ENCODE data around the gene KNSTRN.

The KNSTRN gene

GRCh38 chr15:40438712-40439111 lies 56.2 kb downstream of the KNSTRN start:
- peaks cover 67% of the 10 kb centered on the region for H3K4me1 Mint-ChIP-seq
- H3K9me3 Mint-ChIP-seq = no peaks in the 10 kb centered on the region
- DNase-seq (ENCODE audit: low spot score in 2 of 2) (no peak), ATAC-seq (no peak)
- H3K27ac Mint-ChIP-seq = peak overlapping the region; percentile 34
- H3K36me3 Mint-ChIP-seq = peaks cover 7% of the 10 kb centered on the region
- H3K4me3 Mint-ChIP-seq = peak overlapping the region; percentile 11

- Mint-ChIP-seq H3K9me3 (no peaks in the 10 kb centered on the region), H3K36me3 (peaks cover 7% of the 10 kb centered on the region), H3K4me3 (peak overlapping the region; percentile 100), H3K4me1 (peaks cover 75% of the 10 kb centered on the region), H3K27ac (peak overlapping the region; percentile 97)
- ATAC-seq (no peak), DNase-seq (ENCODE audit: low spot score in 2 of 2) (peak in 1 of 2 donors; percentile 56)
These were observed 57.0 kb downstream of the KNSTRN start for GRCh38 chr15:40439461-40439959.

GRCh38 chr15:40439960-40440742 lies 57.6 kb downstream of the KNSTRN start:
- DNase-seq (ENCODE audit: low spot score in 2 of 2) (peak in 1 of 2 donors; percentile 72), ATAC-seq (peak; percentile 17)
- peak overlapping the region; percentile 97 for H3K27ac Mint-ChIP-seq
- H3K4me1 Mint-ChIP-seq = peaks cover 79% of the 10 kb centered on the region
- peaks cover 7% of the 10 kb centered on the region for H3K36me3 Mint-ChIP-seq
- peak overlapping the region; percentile 100 for H3K4me3 Mint-ChIP-seq
- H3K9me3 Mint-ChIP-seq = no peaks in the 10 kb centered on the region

DNA sequence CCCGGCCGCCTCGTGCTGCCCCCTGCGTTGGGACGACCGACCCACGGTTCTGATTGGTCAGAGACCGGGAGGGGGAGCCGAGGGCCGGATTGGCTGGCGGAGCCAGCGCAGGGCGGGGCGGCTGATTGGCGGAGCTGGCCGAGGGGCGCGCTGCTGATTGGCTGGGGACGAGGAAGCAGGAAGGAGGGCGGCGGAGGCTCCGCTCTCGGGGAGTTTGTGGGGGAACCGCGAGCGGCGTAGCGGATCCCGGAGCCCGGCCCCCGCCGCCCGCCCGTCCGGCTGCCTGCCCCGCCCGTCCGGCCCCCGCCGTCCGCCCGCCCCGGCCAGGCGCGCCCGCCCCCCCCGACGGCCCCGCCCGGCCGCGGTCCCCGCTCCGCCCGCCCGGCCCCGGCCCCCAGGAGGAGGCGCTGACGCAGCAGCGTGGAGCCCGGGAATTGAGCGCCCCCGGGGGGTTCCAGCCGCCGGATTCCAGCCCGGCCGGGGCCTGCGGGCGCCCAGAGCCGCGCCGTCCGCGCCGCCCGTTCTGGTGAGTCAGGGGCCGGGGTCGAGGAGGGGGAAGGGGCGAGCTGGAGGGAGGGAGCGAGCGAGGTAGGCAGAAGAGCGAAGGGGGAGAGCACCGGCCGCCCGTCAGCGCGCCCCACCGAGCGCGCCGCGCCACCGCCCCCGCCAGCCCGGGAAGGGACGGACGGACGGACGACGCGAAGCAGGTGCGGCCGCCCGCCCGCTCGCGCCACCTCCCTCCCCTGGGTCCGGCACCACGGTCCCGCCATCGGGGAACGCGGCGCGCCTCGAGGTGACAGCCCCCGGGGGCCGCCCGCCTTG lies 58.4 kb downstream of the KNSTRN start, which contains the start of gene BAHD1:
TSS of gene BAHD1 (plus strand) at position 211 of the 822 bp plus-strand sequence. CDS start 17,512 bp downstream, outside the sequence.
- DNase-seq (ENCODE audit: low spot score in 2 of 2) (peak; percentile 92 to 98), ATAC-seq (peak; percentile 90)
- Mint-ChIP-seq H3K9me3 (no peaks in the 10 kb centered on the region), H3K4me3 (peak within 1 kb of the TSS; percentile 100), H3K4me1 (peaks cover 79% of the 10 kb centered on the region), H3K36me3 (peaks cover 7% of the 10 kb centered on the region), H3K27ac (peak within 1 kb of the TSS; percentile 97)

- peaks cover 7% of the 10 kb centered on the region for H3K36me3 Mint-ChIP-seq
- no peaks in the 10 kb centered on the region for H3K9me3 Mint-ChIP-seq
- H3K4me1 Mint-ChIP-seq = peaks cover 72% of the 10 kb centered on the region
- peak in 1 of 2 donors; percentile 68 for DNase-seq (ENCODE audit: low spot score in 2 of 2)
- peak overlapping the region; percentile 100 for H3K4me3 Mint-ChIP-seq
- H3K27ac Mint-ChIP-seq = peak overlapping the region; percentile 34
- peak; percentile 3 for ATAC-seq
These were observed 59.3 kb downstream of the KNSTRN start for GRCh38 chr15:40441565-40442531.

DNA sequence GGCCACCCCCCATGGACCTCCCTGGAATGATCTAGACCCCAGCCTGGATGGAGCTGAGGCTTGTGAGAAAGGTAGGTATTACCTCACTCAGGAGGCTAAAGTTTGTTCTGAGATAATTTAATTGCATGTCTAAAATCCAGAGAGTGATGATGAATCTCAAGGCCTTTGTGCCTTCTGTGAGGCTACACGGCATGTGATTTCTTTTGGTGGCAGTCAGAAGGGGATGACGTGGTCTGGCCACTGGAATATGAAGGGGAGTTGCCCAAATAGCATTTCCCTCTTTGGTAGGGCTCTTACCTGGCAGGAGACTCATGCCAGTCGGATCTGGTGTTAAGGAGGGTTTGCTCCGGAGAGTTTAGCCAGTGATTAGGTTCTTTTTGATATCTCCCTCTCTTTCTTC lies 60.7 kb downstream of the KNSTRN start:
- ATAC-seq (no peak), DNase-seq (ENCODE audit: low spot score in 2 of 2) (no peak)
- Mint-ChIP-seq H3K9me3 (no peaks in the 10 kb centered on the region), H3K4me3 (peak overlapping the region; percentile 100), H3K36me3 (peaks cover 7% of the 10 kb centered on the region), H3K27ac (no peak overlapping the region), H3K4me1 (peaks cover 58% of the 10 kb centered on the region)

- Mint-ChIP-seq H3K27ac (no peak overlapping the region), H3K4me1 (peaks cover 53% of the 10 kb centered on the region), H3K4me3 (peak overlapping the region; percentile 100), H3K36me3 (peaks cover 7% of the 10 kb centered on the region), H3K9me3 (no peaks in the 10 kb centered on the region)
- ATAC-seq = no peak
- no peak for DNase-seq (ENCODE audit: low spot score in 2 of 2)
These were observed 61.3 kb downstream of the KNSTRN start for GRCh38 chr15:40443846-40444245.

Data from stimulated activated effector memory CD8-positive, alpha-beta T cell treated with anti-CD3 and anti-CD28 coated beads, Interleukin-12 subunit alpha, Interleukin-12 subunit beta, amount 100 ng/mL, for 72 hours (primary cell).